Measurements from ENCODE around the gene ADAP1. TPM values are rescaled to one million over a fixed set of nuclear protein-coding genes. Genes with fewer than 3 reads are reported as not detected.

The ADAP1 gene
- total RNA-seq, 1 experiment from 2014 or later: 34.0 TPM

- no peak overlapping the region for H2AFZ ChIP-seq (ENCODE audit: low read depth, low read length, poor library complexity, severe bottlenecking)
- no peaks in the 10 kb centered on the region for H4K20me1 ChIP-seq (ENCODE audit: insufficient read depth)
- peaks cover 25 to 30% of the 10 kb centered on the region in 2 experiments for H3K4me1 ChIP-seq (ENCODE audit: control insufficient read depth in 1 of 2, insufficient read depth in 2 of 2, low read length in 2 of 2)
- no peak for DNase-seq (ENCODE audit: low read depth, low spot score)
- H3K4me3 ChIP-seq (replicated peaks in 1 of 2; ENCODE audit: low read depth in 1 of 2, low read length in 2 of 2): no peak overlapping the region
- POLR2A ChIA-PET: no interaction called here
- no peak overlapping the region for H3K9ac ChIP-seq (ENCODE audit: low read length)
- no peak overlapping the region for H3K27ac ChIP-seq (ENCODE audit: low read depth, low read length)
- H3K9me2 ChIP-seq (ENCODE audit: insufficient read depth): no peaks in the 10 kb centered on the region
- CTCF ChIA-PET: no interaction called here
- no peaks in the 10 kb centered on the region; the same call in 1 of the 2 replicates for H3K79me2 ChIP-seq (ENCODE audit: insufficient read depth, low read length)
- BruUV-seq (replicated peaks): no TSS peak
- no peaks in the 10 kb centered on the region for H3K36me3 ChIP-seq (ENCODE audit: control insufficient read depth in 1 of 2, insufficient read depth in 2 of 2, low read length in 2 of 2)
- intact Hi-C loops (cut with micrococcal nuclease): no loop called here
- TF ChIP-seq CBX3 (IDR thresholded peaks at IDR 0.05; ENCODE audit: low read depth) (no peak), SIN3A (IDR thresholded peaks at IDR 0.05; ENCODE audit: low read depth) (no peak), YY1 (IDR thresholded peaks at IDR 0.05; ENCODE audit: extremely low read depth, insufficient replicate concordance, low read depth, low read length) (no peak), EGR1 (IDR thresholded peaks at IDR 0.05; ENCODE audit: low read depth) (no peak), EZH2phosphoT487 (IDR thresholded peaks at IDR 0.05; ENCODE audit: borderline replicate concordance) (no peak), ZFX (IDR thresholded peaks at IDR 0.05) (no peak)
- RAD21 ChIA-PET (ENCODE audit: low non-redundant PET in 1 of 2, low total read pairs in 2 of 2, uncharacterized antibody in 2 of 2, unreplicated experiment in 2 of 2): interaction anchor here in 1 of 2 experiments (0.6 kb wide), 1 partner anchor 10 kb away, joined by 3 read pairs; no protein-coding TSS in a partner anchor
- no peak overlapping the region for H3K4me2 ChIP-seq (ENCODE audit: low read length)
- 0 out of 2 replicates have a peak, but pooled peaks cover 4% of the 10 kb centered on the region for H3K27me3 ChIP-seq (ENCODE audit: insufficient read depth, low read length)
- H3K9me3 ChIP-seq (ENCODE audit: control insufficient read depth in 1 of 2, insufficient read depth in 1 of 2, low read depth in 1 of 2, low read length in 2 of 2): 0 out of 4 replicates have a peak, but pooled peaks cover 0 to 4% of the 10 kb centered on the region in 2 experiments
- no peak for ATAC-seq
These were observed 13.7 kb downstream of the ADAP1 start for GRCh38 chr7:940599-941408.

GRCh38 chr7:939843-940242 is 14.6 kb downstream of the ADAP1 start:
- no peak overlapping the region for H3K27ac ChIP-seq (ENCODE audit: low read depth, low read length)
- H3K9ac ChIP-seq (ENCODE audit: low read length): no peak overlapping the region
- intact Hi-C loops (cut with micrococcal nuclease): no loop called here
- H3K79me2 ChIP-seq (ENCODE audit: insufficient read depth, low read length): no peaks in the 10 kb centered on the region
- RAD21 ChIA-PET (ENCODE audit: low non-redundant PET in 1 of 2, low total read pairs in 2 of 2, uncharacterized antibody in 2 of 2, unreplicated experiment in 2 of 2): interaction anchor here in 1 of 2 experiments (0.7 kb wide), 1 partner anchor 30 kb away, joined by 7 read pairs; no protein-coding TSS in a partner anchor
- no TSS peak for BruUV-seq (replicated peaks)
- DNase-seq (ENCODE audit: low read depth, low spot score) (no peak), ATAC-seq (no peak)
- no peak overlapping the region for H3K4me3 ChIP-seq (replicated peaks in 1 of 2; ENCODE audit: low read depth in 1 of 2, low read length in 2 of 2)
- peaks cover 20 to 23% of the 10 kb centered on the region in 2 experiments for H3K4me1 ChIP-seq (ENCODE audit: control insufficient read depth in 1 of 2, insufficient read depth in 2 of 2, low read length in 2 of 2)
- H3K27me3 ChIP-seq (ENCODE audit: insufficient read depth, low read length): 0 out of 2 replicates have a peak, but pooled peaks cover 4% of the 10 kb centered on the region
- no peak overlapping the region for H2AFZ ChIP-seq (ENCODE audit: low read depth, low read length, poor library complexity, severe bottlenecking)
- H3K4me2 ChIP-seq (ENCODE audit: low read length): no peak overlapping the region
- POLR2A ChIA-PET: no interaction called here
- no peak for TF ChIP-seq ELF1 (IDR thresholded peaks at IDR 0.05; ENCODE audit: borderline replicate concordance, low read depth)
- no peak for TF ChIP-seq SP1 (IDR thresholded peaks at IDR 0.05; ENCODE audit: low read depth)
- TF ChIP-seq CTCF (IDR thresholded peaks at IDR 0.05 in 2 of 3, conservative IDR thresholded peaks at IDR 0.05 in 1 of 3; ENCODE audit: borderline replicate concordance in 1 of 3, insufficient read depth in 1 of 3, low read depth in 2 of 3, low read length in 2 of 3): no peak
- TF ChIP-seq FOSL1 (IDR thresholded peaks at IDR 0.05; ENCODE audit: low read depth): no peak
- no peak for TF ChIP-seq RAD21 (IDR thresholded peaks at IDR 0.05; ENCODE audit: low read depth)
- TF ChIP-seq TCF7L2 (IDR thresholded peaks at IDR 0.05; ENCODE audit: borderline replicate concordance, extremely low read depth, insufficient read depth, insufficient read length): no peak
- no peak for TF ChIP-seq EGR1 (IDR thresholded peaks at IDR 0.05; ENCODE audit: low read depth)
- TF ChIP-seq SRF (IDR thresholded peaks at IDR 0.05; ENCODE audit: low read depth): no peak
- no peak for TF ChIP-seq ZNF274 (IDR thresholded peaks at IDR 0.05; ENCODE audit: low read depth, low read length)
- no peak for TF ChIP-seq CBX3 (IDR thresholded peaks at IDR 0.05; ENCODE audit: low read depth)
- TF ChIP-seq POLR2AphosphoS5 (IDR thresholded peaks at IDR 0.05; ENCODE audit: low read depth, low read length): no peak
- no peak for TF ChIP-seq EZH2phosphoT487 (IDR thresholded peaks at IDR 0.05; ENCODE audit: borderline replicate concordance)
- TF ChIP-seq JUND (IDR thresholded peaks at IDR 0.05): no peak
- no peak for TF ChIP-seq ZFX (IDR thresholded peaks at IDR 0.05)
- 0 out of 4 replicates have a peak, but pooled peaks cover 0 to 4% of the 10 kb centered on the region in 2 experiments for H3K9me3 ChIP-seq (ENCODE audit: control insufficient read depth in 1 of 2, insufficient read depth in 1 of 2, low read depth in 1 of 2, low read length in 2 of 2)
- H4K20me1 ChIP-seq (ENCODE audit: insufficient read depth): no peaks in the 10 kb centered on the region
- CTCF ChIA-PET: no interaction called here
- no peaks in the 10 kb centered on the region for H3K36me3 ChIP-seq (ENCODE audit: control insufficient read depth in 1 of 2, insufficient read depth in 2 of 2, low read length in 2 of 2)
- H3K9me2 ChIP-seq (ENCODE audit: insufficient read depth): no peaks in the 10 kb centered on the region
